ENCODE measurements around the gene SIGLEC9.

Gene SIGLEC9

GRCh38 chr19:51097166-51097738 lies 27.5 kb upstream of the SIGLEC9 start:
- DNase-seq (ENCODE audit: low read depth) = peak; percentile 54

- DNase-seq (ENCODE audit: low read depth) = no peak
Observed at GRCh38 chr19:51097796-51098195, 26.9 kb upstream of the SIGLEC9 start.

GRCh38 chr19:51098365-51099046 lies 26.2 kb upstream of the SIGLEC9 start:
- no peak for DNase-seq (ENCODE audit: low read depth)

GRCh38 chr19:51099047-51099382 lies 25.7 kb upstream of the SIGLEC9 start:
- no peak for DNase-seq (ENCODE audit: low read depth)

DNA sequence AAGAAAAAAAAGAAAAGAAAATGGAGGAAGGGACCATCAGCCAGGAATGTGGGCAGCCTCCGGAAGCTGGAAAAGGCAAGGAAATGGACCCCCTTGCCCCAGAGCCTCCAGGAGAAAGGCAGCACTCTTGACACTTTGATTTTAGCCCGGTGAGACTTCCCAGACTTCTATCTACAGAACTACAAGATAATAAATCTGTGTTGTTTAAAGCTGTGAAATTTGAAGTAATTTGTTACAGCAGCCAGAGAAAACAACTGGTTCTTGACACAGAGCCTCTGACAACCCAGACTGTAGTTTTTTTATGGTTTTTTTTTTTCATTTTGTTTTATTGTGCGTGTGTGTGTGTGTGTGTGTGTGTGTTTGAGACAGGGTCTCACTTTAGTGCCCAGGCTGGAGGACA lies 24.1 kb upstream of the SIGLEC9 start:
- no peak for DNase-seq (ENCODE audit: low read depth)

DNA sequence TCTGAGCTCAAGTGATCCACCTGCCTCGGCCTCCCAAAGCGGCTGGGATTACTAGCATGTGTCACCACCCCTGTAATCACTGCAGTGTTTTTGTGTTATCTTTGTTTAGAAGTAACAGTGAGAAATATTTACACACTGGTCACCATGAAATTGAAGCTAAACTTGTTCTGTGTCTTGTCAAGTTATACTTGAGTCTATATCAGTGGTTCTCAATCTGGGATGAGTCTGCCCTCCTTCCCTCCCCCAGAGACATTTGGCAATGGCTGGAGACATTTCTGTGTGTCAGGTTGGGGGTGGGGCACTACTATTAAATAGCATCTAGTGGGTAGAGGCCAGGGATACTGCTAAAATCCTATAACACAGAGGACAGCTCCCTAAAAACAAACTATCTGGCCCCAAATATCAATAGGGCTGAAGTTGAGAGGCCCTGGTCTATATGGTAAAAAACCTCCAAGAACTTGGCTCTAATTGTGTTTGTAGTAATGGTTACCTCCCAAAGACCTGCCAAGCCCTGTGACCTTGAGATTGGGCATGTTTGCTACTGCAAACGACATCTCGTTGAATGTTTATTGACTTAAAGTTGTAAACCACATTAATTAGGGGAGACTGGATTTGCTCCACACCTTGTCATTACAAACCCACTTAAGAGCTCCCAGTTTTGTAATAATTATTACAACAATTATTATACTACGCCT lies 23.4 kb upstream of the SIGLEC9 start:
- no peak for DNase-seq (ENCODE audit: low read depth)

- DNase-seq (ENCODE audit: low read depth) = no peak
Observed at GRCh38 chr19:51102991-51103390, 21.7 kb upstream of the SIGLEC9 start.

- DNase-seq (ENCODE audit: low read depth) = no peak
Observed at GRCh38 chr19:51103926-51104341, 20.8 kb upstream of the SIGLEC9 start.

- DNase-seq (ENCODE audit: low read depth) = peak; percentile 67
Observed at GRCh38 chr19:51107406-51108065, 17.2 kb upstream of the SIGLEC9 start.

DNA sequence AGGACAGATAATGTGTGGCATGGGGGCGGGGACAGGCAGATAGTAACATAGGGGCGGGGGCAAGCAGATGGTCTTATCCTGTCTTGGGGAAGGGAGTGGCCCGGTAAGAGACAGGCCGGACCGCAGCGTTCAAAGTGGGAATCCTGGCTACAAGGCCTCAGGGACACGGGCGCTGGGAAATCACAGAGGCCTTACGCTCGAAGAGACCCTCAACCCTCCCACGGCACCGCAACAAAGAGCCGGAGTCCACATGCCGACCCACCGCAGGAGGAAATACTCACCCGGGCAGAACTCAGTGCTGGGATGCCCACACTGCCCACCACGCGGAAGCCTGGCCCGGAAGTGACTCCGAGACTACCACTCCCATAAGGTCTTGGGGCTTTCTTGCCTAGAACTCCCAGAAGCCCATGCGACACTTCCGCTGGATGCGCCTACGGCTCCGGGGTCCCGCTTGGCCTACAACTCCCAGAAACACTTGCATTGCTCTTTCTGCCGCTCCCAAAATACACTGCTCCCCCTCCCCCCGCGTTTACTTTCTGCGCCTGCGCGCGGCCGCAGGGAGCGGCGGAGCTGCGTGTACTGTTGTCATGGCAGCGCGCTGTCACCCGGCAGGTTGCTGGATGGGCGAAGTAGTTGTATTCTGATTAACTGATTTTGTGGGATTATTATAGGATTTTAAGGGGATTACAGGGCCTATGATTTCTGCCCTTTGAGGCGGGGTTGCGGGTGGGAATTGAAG lies 16.5 kb upstream of the SIGLEC9 start, which contains the start of gene CTU1:
Gene CTU1, minus strand, starts transcription at position 344 of the 739 bp plus-strand sequence. CDS start 3,840 bp downstream, outside the sequence.
- DNase-seq (ENCODE audit: low read depth) = peak; percentile 99

- DNase-seq (ENCODE audit: low read depth) = no peak
Observed at GRCh38 chr19:51108805-51109146, 15.9 kb upstream of the SIGLEC9 start.

DNA sequence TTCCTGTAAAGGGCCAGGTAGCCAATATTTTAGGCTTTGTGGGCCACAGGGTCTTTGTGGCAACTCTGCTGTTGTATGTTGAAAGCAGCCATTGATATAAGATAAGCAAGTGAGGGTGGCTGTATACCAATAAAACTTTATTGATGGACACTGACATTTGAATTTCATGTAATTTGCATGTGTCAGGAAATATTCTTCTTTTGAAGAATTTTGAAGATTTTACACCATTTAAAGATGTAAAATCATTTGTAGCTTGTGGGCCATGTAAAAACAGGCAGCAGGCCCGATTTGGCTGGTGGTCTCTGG lies 14.1 kb upstream of the SIGLEC9 start:
- DNase-seq (ENCODE audit: low read depth) = no peak

- DNase-seq (ENCODE audit: low read depth) = peak; percentile 30
Observed at GRCh38 chr19:51111606-51112005, 13.1 kb upstream of the SIGLEC9 start.

- no peak for DNase-seq (ENCODE audit: low read depth)
Observed at GRCh38 chr19:51114087-51114729, 10.5 kb upstream of the SIGLEC9 start.

DNA sequence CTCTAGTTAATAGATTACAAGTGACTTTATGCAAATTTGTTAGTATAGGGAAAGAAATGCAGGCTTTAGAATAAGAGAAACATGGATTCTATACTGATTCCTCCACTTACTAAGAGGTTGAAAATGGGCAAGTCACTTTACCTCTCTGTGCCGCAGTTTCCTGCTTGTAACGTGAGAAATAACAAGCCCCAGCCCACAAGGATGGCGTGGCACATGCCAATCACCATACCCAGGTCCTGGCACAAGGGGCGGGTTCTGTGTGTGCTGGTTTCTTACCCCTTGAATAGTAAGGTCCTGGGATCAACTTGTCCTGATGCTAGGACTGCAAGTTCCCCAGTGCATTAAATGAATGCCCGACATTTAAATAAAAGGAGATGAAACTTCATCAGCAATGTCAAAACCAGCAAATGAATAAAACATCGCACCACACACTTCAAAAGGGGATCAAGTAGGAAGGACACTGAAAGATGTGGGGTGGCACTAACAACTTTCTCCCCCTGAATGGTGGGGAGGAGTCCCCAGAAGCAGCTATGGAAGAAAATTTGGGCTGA lies 7.9 kb upstream of the SIGLEC9 start:
- no peak for DNase-seq (ENCODE audit: low read depth)

DNA sequence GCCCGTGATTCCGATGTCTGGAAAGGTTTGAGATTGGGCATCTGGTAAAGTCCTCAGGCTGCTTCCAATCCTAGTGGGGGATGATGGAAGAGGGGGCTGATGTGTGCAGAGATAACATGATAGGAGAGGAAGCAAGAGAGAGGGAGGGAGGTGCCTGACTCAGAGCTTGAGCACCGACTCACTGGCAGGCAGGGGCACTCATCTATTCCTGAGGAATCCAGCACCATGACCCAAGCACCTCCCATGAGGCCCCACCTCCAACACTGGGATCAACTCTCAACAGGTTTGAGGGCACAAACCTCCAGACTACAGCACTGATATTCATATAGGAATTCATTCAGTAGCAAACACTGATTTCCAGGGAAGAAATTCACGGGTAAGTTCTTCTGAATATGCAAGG lies 5.6 kb upstream of the SIGLEC9 start:
- DNase-seq (ENCODE audit: low read depth) = peak; percentile 37

GRCh38 chr19:51119611-51120010 lies 5.1 kb upstream of the SIGLEC9 start:
- DNase-seq (ENCODE audit: low read depth) = no peak

DNA sequence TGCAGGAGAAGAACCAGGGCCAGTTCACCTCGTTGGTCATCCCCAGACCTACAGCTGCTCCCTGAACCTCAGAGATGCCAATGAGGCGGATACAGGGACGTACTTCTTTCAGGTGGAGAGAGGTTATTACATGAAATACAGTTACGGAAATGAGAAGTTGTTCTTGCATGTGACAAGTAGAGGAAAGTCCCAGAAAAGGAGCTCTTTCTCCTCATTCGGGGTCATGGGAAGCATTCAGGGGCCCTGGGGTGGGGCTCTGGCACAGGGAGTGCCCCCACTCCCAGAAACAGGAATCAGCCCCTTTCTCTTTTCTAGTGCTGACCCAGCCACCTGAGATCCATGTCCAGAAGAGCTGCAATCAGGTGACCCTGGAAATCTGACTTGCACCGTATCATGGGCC lies 4.5 kb upstream of the SIGLEC9 start:
- DNase-seq (ENCODE audit: low read depth) = no peak

- DNase-seq (ENCODE audit: low read depth) = no peak
Observed at GRCh38 chr19:51121257-51121656, 3.4 kb upstream of the SIGLEC9 start.

GRCh38 chr19:51122112-51122981 lies 2.4 kb upstream of the SIGLEC9 start:
- peak; percentile 41 for DNase-seq (ENCODE audit: low read depth)

- no peak for DNase-seq (ENCODE audit: low read depth)
Observed at GRCh38 chr19:51123381-51123800, 1.3 kb upstream of the SIGLEC9 start.

Measured in ELR (cell line).